ENCODE results near the gene LRMDA. TPM values are rescaled to one million over a fixed set of nuclear protein-coding genes. Genes with fewer than 3 reads are reported as not detected.

Gene LRMDA
- total RNA-seq, 1 donor from 2014 or later: 19.4 TPM

DNA sequence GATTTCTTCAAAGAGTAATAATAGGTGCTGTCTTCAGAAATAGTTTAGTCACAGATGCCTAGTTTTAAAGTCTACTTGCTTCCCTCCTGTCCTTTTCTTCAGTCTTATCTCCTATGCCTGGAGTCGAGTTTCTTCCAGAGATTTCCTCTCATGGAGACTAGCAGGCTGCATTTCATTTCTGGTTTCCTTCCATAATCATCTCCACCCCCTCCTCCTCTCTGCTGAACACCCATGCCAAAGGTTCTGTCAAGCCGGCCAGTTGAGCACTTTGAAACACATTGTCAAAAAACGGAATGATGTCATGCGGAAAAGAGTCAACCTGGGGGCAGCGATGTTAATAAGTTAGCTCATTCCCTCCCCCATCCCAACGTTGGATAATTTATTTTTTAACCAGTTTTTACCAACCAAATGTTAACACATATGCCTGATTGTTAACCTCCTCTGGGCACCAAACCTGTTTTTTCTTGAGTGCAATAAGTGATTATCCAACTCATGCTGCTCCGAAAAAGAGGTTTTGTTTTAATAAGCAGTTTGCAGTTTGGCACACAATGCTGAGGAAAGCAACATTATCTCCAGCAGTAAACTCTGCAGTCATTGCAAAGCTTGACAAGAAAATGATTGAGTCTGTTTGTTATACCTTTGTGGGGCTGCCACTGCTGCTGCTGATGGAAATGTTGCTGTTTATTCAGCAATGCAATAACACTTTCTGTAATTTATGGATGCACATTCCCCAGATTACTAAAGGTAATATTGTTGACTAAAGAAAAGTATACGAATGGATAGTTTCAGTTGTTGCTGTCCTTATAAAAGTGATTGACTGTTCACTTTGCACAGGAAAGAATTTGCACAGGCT, 161.6 kb downstream of the LRMDA start:
- H3K4me3 Mint-ChIP-seq (ENCODE audit: unreplicated experiment): no peak overlapping the region
- peaks cover 3% of the 10 kb centered on the region for H3K27me3 Mint-ChIP-seq (ENCODE audit: unreplicated experiment)
- peaks cover 13% of the 10 kb centered on the region for H3K4me1 Mint-ChIP-seq (ENCODE audit: unreplicated experiment)
- TF ChIP-seq, protein P1, sequence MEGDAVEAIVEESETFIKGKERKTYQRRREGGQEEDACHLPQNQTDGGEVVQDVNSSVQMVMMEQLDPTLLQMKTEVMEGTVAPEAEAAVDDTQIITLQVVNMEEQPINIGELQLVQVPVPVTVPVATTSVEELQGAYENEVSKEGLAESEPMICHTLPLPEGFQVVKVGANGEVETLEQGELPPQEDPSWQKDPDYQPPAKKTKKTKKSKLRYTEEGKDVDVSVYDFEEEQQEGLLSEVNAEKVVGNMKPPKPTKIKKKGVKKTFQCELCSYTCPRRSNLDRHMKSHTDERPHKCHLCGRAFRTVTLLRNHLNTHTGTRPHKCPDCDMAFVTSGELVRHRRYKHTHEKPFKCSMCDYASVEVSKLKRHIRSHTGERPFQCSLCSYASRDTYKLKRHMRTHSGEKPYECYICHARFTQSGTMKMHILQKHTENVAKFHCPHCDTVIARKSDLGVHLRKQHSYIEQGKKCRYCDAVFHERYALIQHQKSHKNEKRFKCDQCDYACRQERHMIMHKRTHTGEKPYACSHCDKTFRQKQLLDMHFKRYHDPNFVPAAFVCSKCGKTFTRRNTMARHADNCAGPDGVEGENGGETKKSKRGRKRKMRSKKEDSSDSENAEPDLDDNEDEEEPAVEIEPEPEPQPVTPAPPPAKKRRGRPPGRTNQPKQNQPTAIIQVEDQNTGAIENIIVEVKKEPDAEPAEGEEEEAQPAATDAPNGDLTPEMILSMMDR (IDR thresholded peaks at IDR 0.05; ENCODE audit: unreplicated experiment): no peak
- no peaks in the 10 kb centered on the region for H3K9me3 Mint-ChIP-seq (ENCODE audit: unreplicated experiment)
- DNase-seq (ENCODE audit: low spot score): no peak
- no peaks in the 10 kb centered on the region for H3K36me3 Mint-ChIP-seq (ENCODE audit: low read depth, unreplicated experiment)
- H3K27ac Mint-ChIP-seq (ENCODE audit: unreplicated experiment): no peak overlapping the region

DNA sequence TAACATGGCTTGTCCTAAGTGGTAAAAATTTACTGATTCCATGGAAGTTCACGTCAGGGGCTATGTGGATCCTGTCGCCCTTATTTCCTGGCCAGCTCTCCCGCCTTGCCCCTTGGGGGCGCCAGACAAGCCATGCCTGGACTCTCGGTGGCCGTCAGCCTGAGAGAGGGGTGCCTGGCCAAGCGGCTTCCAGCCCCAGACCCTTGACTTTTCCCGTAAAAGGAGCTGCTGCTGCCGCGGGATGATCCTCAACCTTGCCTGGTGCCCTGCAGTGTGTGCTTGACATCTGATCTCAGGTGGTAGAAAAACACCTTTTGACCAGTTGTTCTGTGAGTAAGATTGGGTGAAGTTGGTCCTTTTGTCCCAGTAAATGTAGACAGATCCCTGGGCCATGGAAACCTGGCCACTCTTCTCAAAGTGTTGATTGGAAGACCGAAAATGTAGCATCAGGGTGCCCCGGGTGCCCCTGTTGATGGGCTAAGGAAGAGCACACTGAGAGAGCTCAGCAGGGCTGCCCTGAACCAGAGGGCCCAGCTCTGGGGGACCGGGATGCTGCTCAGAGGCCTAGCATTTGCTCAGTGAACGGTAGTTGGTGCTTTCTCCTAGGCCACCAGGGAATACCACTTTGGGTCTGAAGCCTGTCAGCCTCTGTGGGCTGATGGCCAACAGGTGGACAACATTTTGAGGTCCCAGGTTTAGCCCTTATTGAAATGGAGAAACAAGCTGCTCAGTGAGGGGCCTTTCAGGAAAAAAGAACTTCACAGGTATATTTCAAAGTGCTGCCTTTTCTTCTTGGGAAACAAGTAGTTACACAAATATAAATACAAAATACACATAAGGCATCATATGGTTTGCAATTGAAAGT, 162.5 kb downstream of the LRMDA start:
- no peaks in the 10 kb centered on the region for H3K9me3 Mint-ChIP-seq (ENCODE audit: unreplicated experiment)
- TF ChIP-seq, protein P1 (IDR thresholded peaks at IDR 0.05; ENCODE audit: unreplicated experiment): peak; percentile 24
- H3K27me3 Mint-ChIP-seq (ENCODE audit: unreplicated experiment): peaks cover 3% of the 10 kb centered on the region
- no peaks in the 10 kb centered on the region for H3K36me3 Mint-ChIP-seq (ENCODE audit: low read depth, unreplicated experiment)
- no peak overlapping the region for H3K4me3 Mint-ChIP-seq (ENCODE audit: unreplicated experiment)
- H3K27ac Mint-ChIP-seq (ENCODE audit: unreplicated experiment): no peak overlapping the region
- DNase-seq (ENCODE audit: low spot score): peak; percentile 17
- H3K4me1 Mint-ChIP-seq (ENCODE audit: unreplicated experiment): peaks cover 13% of the 10 kb centered on the region

DNA sequence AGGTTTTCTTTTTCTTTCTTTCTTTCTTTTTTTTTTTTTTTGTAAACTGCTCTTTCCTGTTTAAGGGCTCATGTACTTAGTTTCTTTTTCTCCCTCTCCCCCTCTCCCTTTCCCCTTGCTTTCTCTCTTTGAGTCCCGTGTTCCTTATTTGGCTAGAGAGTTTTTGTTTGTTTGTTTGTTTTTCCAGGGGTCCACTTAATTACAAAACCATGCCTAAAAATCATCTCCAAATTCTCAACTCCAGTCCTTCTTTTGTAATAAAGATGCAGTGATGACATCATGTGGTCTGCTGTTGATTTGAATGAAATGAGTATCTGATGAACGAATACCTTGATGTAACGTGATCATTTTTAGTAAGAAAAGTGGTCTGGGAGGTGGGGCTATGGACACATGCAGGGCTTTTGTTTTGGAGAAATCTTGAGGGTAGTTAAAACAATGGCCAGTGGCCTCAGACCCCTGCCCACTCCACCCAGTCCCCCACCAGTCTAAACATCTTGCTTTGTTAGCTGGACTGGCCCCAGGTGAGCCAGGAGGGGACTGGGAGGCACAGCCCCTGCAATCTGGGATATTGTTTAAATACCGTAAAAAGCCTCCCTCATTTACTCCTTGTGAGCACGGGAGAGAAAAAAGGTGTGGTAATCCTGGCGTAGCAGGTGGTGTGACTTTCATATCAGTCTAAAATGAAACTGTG, 165.7 kb downstream of the LRMDA start:
- Mint-ChIP-seq H3K9me3 (ENCODE audit: unreplicated experiment) (no peaks in the 10 kb centered on the region), H3K27me3 (ENCODE audit: unreplicated experiment) (peaks cover 3% of the 10 kb centered on the region), H3K4me1 (ENCODE audit: unreplicated experiment) (peaks cover 10% of the 10 kb centered on the region), H3K27ac (ENCODE audit: unreplicated experiment) (no peak overlapping the region), H3K4me3 (ENCODE audit: unreplicated experiment) (no peak overlapping the region), H3K36me3 (ENCODE audit: low read depth, unreplicated experiment) (no peaks in the 10 kb centered on the region)
- TF ChIP-seq, protein P1 (IDR thresholded peaks at IDR 0.05; ENCODE audit: unreplicated experiment): no peak
- DNase-seq (ENCODE audit: low spot score): no peak

DNA sequence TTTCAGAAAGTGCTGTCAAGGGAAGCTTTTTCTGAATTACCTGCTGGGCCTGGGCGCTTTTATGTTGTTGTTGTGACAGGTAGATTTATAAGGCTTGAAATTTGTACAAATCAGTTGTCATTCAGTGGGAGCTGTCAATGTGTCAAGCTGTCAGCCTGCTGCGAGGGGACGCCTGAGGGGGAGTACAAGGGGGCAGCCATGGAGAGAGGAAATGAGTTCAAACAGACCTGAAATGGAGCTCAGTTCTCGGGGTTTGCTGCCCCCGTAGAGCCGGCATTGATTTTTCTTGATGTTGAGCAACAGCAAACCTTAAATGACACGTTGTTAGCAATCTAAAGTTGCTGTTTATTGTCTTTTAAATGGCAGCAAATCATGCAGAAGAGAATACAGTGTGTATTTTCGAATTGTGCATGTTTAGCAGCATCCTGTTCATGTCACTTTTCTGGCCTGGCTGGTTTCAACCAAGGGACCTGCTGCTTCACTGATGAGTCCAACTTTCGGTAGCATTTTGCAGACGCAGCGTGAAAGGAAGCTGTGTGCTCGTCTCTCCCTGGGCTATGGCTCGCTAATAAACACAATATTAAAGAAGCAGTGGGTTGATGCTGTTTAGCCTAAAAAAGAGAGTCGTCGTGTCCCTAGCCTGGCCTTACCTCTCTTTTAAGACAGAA, 166.5 kb downstream of the LRMDA start:
- no peak overlapping the region for H3K4me3 Mint-ChIP-seq (ENCODE audit: unreplicated experiment)
- no peak overlapping the region for H3K27ac Mint-ChIP-seq (ENCODE audit: unreplicated experiment)
- TF ChIP-seq, protein P1 (IDR thresholded peaks at IDR 0.05; ENCODE audit: unreplicated experiment): no peak
- H3K36me3 Mint-ChIP-seq (ENCODE audit: low read depth, unreplicated experiment): no peaks in the 10 kb centered on the region
- H3K9me3 Mint-ChIP-seq (ENCODE audit: unreplicated experiment): no peaks in the 10 kb centered on the region
- no peak for DNase-seq (ENCODE audit: low spot score)
- peaks cover 3% of the 10 kb centered on the region for H3K27me3 Mint-ChIP-seq (ENCODE audit: unreplicated experiment)
- H3K4me1 Mint-ChIP-seq (ENCODE audit: unreplicated experiment): peaks cover 4% of the 10 kb centered on the region
